Mucosa of gallbladder (tissue), 1 donor: ENCODE measurements around the gene LPP. TPM values are rescaled to one million over a fixed set of nuclear protein-coding genes. Genes with fewer than 3 reads are reported as not detected.

Experiments used
- DNase-seq: peaks from one replicate; pipeline ENCODE4 v3.0.0-alpha.2; 2020; ENCODE audit warnings: low spot score
- total RNA-seq: library from RNA; stranded (reverse); gene quantifications from one replicate; pipeline ENCODE4 v1.2.1, GENCODE V29; 2021
- donor health status: DM: no; HTN: no; CAD: no.

LPP gene
- total RNA-seq, 1 donor from 2014 or later = 478 TPM

DNA sequence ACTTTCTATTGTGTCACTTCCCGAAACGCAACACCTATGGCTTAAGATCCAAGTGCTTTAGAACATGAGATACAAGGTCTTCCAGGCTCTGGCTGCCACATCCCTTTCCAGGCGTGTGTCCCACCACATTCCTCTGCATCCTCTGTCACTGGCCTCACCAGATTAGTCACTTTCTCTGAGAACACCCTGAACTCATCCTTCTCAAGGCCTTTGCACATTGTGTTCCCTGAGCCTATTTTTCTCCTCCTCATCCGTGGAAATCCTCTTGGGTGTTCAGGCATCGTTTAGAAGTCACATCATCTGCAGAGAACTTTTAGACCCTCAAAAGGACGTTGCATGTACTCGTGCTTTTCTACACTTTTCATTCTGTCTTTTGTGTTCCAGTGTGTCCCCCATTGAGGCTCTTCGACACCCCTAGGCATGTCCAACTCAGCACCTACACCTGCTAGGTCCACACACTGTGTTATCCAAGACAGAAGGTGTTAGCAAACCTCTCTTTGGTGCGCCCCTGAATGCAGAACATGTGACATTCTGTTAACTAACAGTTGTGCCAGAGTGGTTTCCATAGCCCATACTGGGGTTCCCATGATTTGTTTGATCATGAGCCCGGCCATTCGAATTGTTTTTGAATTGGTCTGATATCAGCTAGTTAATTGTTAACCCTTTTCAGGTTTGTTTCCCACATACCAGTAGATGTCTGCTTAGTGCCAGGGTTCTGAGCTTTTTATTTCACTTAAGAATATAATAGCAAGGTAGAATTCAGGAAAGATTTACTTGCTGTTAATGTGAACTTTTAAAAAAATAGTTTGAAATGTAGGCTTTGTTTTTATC, 67.2 kb downstream of the LPP start:
- no peak for DNase-seq

DNA sequence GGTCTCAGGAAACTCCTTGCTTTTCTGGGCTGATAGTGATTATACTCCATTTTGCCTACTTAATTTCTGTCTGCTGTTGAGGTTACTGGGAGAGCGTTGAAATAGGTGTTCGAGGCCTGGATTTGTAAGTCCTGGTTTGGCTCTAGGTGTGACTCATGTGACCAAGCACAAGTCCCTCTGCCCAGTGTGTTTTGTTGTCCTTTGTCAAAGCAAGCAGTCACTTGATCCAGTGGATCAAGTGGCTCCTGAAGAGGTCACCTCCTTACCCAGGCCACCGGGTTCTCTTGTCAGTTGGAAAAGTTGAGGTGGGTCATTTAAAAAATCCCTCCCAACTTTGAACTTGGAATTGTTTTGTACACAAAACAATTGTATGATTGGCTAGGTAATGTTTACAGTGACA, 70.0 kb downstream of the LPP start:
- no peak for DNase-seq

DNA sequence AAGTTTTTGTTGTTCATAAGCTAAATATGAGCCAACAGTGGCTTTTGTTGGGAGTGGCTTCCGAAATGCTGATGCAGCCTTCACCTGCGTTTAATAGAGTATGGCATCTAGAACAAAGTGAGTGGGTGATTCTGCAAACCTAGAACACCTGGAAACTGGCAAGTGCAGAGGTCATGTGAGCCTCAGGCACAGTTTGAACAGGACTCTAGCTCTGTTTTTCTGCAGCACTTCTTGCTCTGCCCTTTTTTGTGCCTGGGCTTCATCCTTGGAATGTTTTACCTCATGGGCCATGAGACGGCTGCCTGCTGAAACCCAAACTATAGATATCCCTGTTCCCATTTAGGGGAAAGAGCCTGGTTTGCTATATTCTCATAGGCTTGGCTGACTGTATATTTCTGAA, 73.5 kb downstream of the LPP start:
- DNase-seq = no peak

DNA sequence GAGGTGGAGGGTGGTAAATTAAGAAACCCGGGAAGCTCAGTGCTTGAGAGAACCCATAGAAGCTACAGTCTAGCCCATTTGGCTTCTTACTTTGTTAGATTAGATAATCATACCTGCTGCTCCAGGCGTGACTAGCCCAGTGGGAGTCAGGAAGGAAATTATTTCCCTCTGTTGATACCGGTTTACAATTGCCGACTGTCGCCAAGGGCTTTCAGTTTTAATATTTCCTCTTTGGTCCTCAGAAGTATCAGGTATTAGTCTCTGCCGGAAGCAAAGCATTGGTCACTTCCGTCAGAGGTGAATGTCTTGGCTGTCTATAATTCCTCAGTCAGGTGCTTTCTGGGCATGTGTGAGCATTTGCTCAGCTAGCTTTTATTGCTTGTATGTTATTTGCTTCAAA, 75.2 kb downstream of the LPP start:
- no peak for DNase-seq

DNA sequence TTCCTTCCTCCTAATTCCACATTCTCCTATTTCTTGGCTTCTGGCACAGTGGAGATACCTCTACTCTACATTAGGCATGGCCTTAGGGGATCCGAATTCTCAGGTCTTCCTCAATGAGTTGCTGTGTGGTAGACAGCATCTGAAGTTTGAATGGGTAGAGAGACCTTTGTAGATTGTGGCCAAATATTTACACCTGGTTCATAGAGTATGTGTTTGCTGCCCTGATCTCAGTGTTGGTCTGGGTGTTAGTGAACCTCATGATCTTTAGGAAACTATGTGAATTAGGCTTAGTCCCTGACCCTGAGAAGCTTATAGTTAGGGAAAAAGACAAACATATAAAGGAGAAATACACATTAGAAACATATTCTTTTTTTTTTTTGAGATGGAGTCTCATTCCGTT, 75.8 kb downstream of the LPP start:
- DNase-seq = no peak

- no peak for DNase-seq
These were observed 77.0 kb downstream of the LPP start for GRCh38 chr3:188230962-188231361.

DNA sequence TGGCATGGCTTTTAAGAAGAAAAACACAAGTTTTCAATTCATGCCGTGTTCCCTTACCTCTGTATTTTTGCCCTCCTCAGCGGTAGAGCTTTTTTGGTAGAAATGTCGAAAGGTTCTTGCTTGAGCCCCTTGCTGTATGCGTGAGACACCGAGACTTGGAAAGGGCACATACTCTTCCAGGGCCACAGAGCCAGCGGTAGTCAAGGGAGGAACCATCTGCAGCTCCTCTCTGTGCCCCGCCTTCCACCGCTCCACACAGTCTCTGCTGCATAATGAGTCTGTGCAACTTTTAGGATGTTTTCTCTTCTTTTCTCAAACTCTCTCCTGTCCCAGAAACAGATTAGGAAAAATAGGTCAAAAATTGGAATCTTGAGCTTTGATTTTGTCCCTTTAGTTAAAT, 77.5 kb downstream of the LPP start:
- DNase-seq = no peak

DNA sequence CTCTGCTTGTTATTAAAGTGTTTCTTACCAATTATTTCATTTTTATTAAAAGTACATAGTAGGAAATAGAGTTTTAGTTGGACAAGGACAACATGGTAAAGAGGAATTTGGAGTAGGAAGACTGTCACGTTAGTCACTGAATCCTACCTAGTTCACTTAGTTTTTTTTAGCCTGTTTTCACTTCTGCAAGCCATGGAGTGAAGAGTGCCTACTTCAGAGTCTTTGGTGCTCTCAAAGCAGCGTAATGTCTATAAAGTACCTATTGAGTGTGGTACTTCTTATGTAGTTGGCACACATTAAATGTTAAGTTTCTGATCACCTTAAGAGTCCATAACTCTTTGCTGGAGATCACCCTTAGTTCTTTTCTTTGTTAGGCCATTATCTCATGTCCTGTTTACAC, 78.7 kb downstream of the LPP start:
- DNase-seq = no peak

DNA sequence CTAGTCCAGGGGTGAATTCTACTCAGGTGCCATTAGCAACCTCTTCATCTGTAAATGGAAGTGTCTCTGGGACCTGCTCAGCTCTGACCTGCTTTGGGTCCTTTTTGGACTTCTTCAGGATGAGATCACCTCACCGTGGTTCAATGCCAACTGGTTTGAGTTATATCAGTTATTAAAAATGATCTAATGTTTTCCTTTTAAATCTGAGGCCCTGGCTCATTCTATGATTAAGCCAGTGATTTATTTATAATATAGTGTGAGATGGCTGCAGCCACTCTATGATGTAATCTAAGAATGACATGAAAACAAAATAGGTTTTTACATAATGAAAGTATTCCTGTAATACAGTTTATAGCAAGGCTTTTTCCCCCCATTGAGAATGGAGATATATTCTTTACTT, 79.4 kb downstream of the LPP start:
- no peak for DNase-seq

GRCh38 chr3:188234132-188234531, 80.2 kb downstream of the LPP start:
- no peak for DNase-seq

- DNase-seq = no peak
These were observed 82.3 kb downstream of the LPP start for GRCh38 chr3:188236271-188236670.

- no peak for DNase-seq
These were observed 85.1 kb downstream of the LPP start for GRCh38 chr3:188239035-188239434.

GRCh38 chr3:188239577-188239976, 85.6 kb downstream of the LPP start:
- DNase-seq = no peak

- DNase-seq = no peak
These were observed 86.4 kb downstream of the LPP start for GRCh38 chr3:188240189-188240981.

DNA sequence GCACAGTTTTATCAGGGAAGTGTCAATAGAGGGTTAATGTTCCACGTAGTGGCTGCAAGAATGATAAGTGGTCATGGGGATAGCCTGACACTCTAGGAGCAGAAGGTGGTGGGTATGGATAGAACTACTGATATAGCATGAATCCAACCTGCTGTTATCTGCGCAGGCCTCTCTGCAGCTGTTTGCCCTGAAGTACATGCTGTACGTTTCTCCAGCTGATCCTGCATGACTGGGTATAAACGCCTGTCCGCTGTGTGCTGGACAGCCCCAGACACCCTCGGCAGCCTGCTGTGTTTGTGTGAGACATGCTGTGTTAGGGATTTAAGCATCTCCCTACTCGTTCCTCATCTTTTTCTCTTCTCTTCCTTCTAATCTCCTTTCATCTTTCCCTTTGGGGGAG, 87.1 kb downstream of the LPP start:
- no peak for DNase-seq

DNA sequence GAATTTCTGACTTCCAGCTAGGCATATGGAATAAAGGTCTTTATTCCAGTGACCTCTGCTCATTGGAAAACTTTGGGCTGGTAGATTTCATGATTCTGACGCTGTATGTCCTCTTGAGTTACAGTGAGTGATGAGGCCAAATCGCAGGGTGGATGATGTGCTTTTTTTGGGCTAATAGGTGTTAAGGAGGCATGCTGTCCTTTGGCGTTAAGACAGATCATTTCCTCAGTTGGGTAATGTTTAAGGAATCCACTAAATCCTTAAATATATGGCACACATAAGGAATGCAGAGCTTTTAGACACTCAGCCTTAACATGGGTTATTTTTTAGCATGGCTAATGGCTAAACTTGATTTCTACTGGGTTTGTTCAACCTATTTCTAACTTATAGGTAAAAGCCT, 87.9 kb downstream of the LPP start:
- DNase-seq = no peak

DNA sequence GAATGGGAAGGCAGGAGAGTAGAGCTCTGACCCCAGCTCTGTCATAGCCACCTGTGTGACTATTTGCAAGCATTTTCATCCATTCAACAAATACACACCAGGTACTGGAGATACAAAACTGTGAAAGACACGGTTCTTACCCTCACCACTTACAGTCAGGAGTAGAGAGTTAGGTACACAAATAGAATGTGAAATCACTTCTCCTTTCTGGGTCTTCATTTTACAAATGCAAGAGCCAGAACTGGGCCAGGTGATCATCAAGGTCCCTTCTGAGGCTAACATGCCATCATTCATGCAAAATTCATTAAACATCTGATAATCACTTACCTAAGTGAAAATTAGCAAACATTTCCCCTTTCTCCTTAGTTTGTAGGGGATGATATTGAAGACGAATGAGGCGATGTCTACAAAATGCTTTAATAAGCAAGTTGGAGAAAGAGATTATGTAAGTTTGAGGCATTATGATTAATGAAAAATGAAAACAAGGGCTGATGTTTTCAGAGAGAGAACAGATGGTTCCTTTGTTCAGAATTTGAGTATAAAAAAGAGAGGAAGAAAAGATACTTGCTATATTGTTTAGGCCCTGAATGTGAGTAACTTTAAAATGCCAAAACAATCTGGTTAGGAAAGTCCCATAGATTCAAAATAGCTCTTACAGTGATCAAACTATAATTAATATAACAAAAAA, 88.6 kb downstream of the LPP start:
- no peak for DNase-seq

GRCh38 chr3:188243124-188243795, 89.3 kb downstream of the LPP start:
- DNase-seq = no peak

- no peak for DNase-seq
These were observed 90.5 kb downstream of the LPP start for GRCh38 chr3:188244395-188244861.

GRCh38 chr3:188246905-188247304, 92.9 kb downstream of the LPP start:
- DNase-seq = no peak

DNA sequence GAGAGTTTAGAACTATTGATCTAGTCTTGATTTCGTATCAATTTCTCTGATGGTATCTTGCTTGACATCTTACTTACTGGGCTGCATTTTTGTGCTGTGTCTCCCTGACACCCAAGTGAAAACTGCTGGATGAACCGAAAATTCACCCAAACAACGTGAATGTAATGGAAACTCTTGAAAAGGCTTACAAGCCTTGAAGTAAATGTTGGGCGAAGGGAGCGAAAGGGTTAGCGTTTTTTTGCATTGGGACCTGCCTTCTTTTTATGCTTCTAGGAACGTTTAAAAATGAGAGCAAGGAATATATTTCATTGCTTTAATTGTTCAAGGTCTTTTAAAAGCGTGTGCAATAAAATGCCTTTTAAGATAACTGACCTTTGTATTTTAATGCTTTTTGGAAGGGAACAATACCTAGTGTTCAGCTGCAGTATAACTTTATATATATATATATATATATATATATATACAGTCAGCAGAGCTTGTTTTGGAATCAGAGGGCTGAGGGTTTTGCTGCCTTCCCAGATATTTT, 94.1 kb downstream of the LPP start:
- DNase-seq = no peak
